NOMO-1 treated with dmso at 0.1 percent for 144 hours (cell line): ENCODE measurements around the gene ANO7.

ENCODE experiments used
- DNase-seq: peaks from one replicate; lab custom pipeline; 2025; ENCODE audit not compliant: unreplicated experiment; lab: John Stamatoyannopoulos, UW

Gene ANO7

GRCh38 chr2:241225545-241225944 is 37.1 kb downstream of the ANO7 start:
- DNase-seq = no peak

- no peak for DNase-seq
Observed at GRCh38 chr2:241225983-241226382, 37.5 kb downstream of the ANO7 start.

- no peak for DNase-seq
Observed at GRCh38 chr2:241226723-241227572, 38.5 kb downstream of the ANO7 start.

- no peak for DNase-seq
Observed at GRCh38 chr2:241227594-241227993, 39.1 kb downstream of the ANO7 start.

GRCh38 chr2:241228081-241228859 is 39.8 kb downstream of the ANO7 start:
- DNase-seq = no peak

GRCh38 chr2:241228860-241229516 is 40.5 kb downstream of the ANO7 start:
- no peak for DNase-seq

- no peak for DNase-seq
Observed at GRCh38 chr2:241229563-241230401, 41.3 kb downstream of the ANO7 start.

GRCh38 chr2:241230435-241230834 is 42.0 kb downstream of the ANO7 start:
- DNase-seq = no peak

- no peak for DNase-seq
Observed at GRCh38 chr2:241232736-241233575, 44.5 kb downstream of the ANO7 start.

GRCh38 chr2:241234066-241234790 is 45.8 kb downstream of the ANO7 start:
- DNase-seq = no peak

GRCh38 chr2:241234962-241235740 is 46.7 kb downstream of the ANO7 start:
- no peak for DNase-seq

GRCh38 chr2:241235859-241236593 is 47.5 kb downstream of the ANO7 start:
- no peak for DNase-seq

GRCh38 chr2:241237047-241237446 is 48.6 kb downstream of the ANO7 start:
- DNase-seq = no peak

GRCh38 chr2:241237949-241238371 is 49.5 kb downstream of the ANO7 start:
- no peak for DNase-seq

GRCh38 chr2:241238693-241239198 is 50.3 kb downstream of the ANO7 start:
- no peak for DNase-seq

- no peak for DNase-seq
Observed at GRCh38 chr2:241239552-241240202, 51.2 kb downstream of the ANO7 start.
